Medulla oblongata (tissue), 1 donor: ENCODE results near the gene HHIPL1.
A peak's percentile ranks its signal among the peaks of the same experiment; 100 is the strongest.
"Not testable (repeated sequence)": the region's sequence is repeated elsewhere in the genome, so short reads cannot be mapped to it uniquely, and the experiment has no call there.

ENCODE experiments used
- DNase-seq: peaks from one replicate; pipeline ENCODE4 v3.0.0-alpha.2; 2015; ENCODE audit errors: extremely low spot score

The HHIPL1 gene

DNA sequence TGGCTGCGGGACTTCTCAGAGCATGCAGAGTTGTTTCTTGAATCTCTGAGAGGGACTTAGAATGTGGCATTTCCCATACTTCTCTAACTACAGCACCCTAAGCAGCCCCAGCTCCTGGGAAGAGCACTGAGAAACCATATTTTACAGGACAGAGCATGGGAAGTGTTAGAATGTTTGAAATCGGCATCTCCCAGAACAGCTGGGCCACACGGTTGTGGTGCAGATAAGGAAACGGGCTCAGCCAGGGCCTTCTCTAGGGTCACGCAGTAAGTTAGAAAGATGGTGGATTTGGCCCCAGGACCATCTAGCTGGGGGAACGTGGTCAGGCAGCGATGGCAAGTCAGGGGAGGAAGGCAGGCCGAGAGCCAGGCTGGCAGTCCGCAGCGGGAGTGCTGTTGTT lies 10.5 kb upstream of the HHIPL1 start:
- no peak for DNase-seq

DNA sequence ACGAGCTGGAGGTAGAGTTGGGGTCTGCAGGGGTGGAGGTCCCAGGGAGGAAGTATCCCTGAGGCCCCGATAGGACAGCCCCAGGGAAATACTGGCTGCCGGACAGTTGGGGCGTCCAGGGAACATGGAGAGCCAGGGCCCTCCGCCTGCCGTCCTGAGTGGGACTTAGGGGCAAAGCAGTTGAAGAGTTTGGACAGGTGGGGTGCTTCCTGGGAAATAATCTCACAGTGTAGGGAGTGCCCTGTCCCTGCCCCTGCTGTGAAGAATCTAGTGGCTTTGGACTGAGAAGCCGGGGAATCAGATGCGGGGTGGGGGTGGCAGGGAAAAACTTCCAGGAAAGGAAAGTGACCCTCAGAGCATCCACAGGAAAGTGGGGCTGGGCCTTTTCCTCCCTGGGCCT lies 9.8 kb upstream of the HHIPL1 start:
- DNase-seq = no peak

DNA sequence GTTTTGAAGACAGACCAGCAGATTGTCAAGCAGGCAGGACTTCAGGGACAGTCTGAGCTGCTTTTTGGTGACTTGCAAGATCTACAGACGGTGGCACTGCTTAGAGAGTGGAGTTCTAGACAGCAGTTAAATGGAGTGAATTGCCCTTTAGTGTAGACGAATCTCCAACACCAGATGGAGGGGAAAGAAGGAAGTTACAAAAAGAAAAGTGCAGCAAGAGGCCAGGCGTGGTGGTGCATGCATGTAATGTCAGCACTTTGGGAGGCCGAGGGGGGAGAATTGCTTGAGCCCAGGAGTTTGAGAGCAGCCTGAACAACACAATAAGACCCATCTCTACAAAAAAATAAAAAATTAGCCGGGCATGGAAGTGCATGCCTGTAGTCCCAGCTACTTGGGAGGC lies 8.4 kb upstream of the HHIPL1 start:
- no peak for DNase-seq

DNA sequence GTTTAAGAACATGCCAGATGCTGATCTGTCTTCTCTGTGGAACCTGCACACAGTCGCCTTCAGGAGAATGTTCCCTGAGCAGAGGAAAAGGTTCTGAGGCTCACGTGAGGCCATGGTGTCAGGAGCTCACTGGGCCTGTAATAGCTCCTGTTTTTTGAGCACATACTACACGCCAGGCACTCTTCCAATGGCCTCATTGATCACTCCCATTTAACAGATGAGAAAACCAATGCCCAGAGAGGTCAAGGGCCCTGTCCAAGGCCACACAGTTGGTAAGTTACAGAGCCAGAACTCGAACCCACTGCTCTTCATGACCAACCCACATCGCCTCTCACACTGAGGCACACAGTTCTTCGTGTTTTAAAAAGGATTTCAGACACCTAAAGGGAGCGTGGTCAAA lies 7.3 kb upstream of the HHIPL1 start:
- DNase-seq = no peak

DNA sequence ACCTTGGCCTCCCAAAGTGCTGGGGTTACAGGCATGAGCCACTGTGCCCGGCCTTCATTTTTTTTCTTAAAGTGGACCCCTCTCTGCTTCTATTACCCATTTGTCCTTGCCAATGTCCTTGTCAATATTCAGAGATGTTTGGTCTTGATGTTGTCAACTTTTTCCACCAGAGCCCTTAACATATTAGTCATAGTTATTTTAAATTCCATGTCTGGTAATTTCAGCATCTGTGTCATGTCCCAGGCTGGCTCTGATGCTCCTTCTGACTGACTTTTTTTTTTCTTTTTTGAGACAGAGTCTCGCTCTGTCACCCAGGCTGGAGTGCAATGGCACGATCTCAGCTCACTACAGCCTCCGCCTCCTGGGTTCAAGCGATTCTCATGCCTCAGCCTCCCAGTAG lies 2.2 kb upstream of the HHIPL1 start:
- DNase-seq = not testable (repeated sequence)

DNA sequence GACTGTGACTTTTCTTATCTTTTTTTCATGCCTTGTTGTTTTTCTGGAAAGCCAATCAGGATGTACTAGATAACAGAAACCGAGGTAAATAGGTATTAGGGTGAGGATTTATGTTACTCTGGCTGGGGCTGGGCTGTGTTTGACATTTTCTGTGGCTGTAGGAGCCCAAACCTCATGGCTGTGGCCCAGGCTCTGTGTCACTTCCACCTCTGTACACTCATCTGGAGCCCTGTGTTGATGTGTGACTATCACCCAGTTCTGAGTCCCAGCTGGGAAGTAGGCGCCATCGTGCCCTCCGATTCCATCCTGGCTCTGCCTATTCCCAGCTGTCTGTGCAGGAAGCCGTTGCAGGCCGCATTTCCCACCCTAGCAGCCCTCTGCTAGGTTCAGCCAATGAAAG lies 1.6 kb upstream of the HHIPL1 start:
- no peak for DNase-seq

DNA sequence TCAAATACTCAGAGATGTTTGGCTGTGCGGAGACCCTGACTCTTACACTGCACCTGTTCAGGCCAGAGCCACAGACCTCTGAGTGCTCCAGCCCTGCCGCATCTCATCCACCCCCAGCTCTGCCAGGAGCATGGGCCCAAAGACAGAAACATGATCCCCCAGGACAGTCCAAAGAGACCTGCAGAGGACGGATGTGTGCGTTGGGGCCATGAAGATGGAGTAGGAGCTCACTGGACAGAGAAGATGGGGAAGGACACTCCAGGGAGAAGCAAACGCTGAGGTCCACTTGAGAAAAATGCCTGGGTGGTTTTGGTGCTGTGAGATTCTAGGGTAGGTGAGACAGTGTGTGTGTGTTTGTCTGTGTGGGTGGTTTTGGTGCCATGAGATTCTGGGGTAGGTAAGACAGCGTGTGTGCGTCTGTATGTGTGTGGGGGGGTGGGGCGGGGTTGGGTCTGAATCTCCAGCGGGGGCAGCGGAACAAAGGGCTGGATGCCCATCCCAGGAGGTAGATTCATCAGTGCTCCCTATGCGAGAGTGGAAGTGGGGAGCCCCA lies 818 bp upstream of the HHIPL1 start:
- DNase-seq = no peak

DNA sequence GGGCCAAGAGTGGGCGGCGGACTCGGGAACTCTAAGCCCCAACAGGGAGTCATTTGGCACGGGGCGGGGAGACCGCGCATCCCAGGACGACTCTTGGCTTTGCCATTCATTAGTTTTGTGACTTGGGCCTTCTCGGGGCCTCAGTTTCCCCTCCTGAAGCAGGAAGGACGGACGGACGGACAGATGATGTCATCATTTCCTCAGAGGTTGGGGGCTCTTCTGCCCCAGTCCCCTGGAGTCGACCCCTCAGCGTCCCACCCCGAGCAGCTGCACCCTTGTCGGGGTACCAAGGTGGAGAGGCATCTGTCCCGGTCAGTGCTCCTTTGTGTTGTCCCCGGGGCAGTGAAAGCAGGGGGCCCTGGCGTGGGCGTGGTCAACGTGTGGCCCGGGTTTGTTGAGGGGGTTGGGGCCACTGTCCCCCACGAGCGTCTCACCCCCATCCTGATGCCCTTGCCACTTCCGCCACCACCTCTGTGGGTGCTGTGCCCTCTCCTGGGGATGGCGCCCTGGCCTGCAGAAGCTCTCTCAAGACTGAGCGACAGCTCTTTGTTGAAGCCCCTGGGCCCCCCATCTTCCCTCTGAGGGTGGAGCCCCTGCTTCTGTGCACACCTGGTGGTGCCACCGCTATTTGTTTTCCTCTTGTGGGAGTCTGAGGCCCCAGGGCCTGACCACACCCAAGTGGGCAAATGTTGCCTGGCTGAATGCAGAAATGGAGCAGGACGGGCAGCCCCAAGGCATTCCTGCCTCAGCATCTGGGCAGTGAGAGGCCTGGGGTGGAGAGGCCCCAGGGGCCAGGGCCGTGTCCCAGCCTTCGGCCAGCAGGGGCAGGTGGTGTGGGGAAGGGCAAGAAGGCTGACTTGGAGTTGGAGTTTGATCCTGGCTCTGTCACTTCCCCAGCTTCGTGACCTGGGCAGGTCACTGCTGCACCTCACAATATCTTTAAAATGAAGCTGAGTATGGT lies 896 bp downstream of the HHIPL1 start:
- no peak for DNase-seq

DNA sequence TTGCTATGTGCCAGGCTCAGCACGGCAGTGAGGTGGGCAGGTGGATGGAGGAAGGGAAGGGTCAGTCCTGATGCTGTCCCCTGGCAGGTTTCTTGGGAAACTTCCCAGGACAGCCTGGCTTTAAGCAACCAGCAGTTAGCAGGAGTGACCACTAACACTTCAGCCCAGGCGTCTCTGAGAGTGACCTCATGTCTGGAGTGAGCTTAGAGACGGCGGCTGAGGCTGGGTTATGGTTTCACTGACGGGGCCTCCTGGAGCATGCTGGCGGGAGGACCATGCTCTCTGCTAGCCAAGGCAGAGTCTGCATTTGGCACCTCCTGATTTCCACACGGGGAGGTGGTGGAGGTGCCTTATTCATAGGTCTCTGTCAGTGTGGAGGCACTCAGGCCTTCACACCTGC lies 2.5 kb downstream of the HHIPL1 start:
- DNase-seq = no peak

DNA sequence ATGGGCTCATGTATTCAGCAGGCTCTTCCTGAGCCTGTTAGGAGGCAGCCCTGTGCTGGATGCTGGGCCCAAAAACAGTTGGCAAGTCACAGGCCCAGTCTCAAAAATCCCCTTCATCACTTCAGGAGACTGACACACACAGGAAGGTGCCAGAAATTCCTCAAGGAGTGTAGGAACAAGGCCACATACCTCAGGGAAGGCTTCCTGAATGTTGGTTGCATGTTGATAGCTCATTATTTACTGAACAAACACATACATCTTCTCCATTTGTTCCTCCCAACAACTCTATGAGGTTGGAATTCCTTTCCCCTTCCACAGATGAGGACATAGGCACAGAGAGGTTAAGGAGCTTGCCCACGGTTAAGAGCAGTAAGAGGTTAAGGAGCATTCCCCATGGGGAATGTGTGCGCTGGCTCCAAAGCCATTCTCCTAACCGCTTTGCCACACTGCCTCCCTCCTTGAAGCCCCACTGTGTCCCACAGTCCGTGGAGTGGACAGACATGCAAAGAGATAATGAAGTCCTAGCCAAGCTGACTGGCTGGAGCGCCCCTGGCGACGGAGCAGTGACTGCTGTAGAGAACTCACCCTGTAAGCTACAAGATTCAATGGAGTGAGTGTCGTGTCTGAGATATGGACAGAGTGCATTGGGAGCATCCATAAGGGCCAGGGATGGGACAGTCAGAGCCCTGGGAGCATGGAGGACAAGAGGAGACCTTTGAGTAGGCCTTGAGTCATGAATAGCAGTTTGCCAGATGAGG lies 3.3 kb downstream of the HHIPL1 start:
- no peak for DNase-seq

DNA sequence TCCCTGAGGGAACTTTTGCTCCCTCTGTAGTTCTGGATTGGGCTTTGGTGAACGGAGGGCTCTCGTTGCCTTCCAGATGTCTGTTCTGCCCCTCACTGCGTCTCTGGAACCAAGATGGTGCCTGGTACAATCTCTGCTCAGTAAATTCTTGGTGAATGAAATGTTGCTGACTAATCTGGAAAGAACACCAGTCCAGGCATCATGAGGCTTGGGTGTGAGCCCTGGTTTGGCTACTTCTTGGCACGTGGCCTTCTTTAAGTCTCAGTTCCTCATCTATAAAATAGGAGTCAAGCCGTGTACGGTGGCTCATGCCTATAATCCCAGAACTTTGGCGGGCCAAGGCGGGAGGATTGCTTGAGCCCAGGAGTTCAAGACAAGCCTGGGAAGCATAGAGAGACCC lies 4.3 kb downstream of the HHIPL1 start:
- DNase-seq = no peak

DNA sequence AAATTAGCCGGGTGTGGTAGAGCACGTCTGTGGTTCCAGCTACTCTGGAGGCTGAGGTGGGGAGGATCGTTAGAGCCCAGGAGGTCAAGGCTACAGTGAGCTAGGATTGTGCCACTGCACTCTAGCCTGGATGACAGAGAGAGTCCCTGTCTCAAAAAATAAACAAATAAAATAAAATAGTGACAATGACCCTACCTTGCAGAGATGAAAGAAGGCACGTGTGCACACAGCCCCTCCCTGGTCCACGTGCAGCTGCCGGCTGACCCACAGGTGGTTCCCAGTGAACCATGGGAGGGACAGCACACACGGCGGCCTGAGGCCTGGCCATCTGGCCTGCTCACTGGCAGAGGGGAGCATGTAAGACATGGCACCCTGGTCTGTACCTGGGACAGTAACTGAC lies 4.7 kb downstream of the HHIPL1 start:
- no peak for DNase-seq

DNA sequence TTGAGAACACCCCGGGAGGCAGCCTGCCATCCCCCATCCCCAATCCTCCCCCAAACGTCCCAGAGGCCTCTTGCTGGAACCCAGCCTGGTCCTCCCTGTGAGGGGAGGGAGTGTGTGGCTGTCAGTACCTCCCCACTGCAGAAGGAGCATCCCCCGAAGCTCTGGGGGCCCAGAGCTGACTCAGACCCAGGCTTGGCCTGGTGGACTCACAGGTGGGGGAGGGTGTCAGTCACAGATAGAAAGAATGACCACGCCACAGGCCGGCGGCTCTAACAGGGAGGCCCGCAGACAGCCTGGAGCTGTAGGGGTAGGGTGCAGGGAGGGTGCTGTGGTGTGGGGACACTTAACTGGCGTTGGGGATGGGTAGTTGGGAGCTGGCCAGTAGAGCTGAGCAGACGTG lies 5.3 kb downstream of the HHIPL1 start:
- no peak for DNase-seq

DNA sequence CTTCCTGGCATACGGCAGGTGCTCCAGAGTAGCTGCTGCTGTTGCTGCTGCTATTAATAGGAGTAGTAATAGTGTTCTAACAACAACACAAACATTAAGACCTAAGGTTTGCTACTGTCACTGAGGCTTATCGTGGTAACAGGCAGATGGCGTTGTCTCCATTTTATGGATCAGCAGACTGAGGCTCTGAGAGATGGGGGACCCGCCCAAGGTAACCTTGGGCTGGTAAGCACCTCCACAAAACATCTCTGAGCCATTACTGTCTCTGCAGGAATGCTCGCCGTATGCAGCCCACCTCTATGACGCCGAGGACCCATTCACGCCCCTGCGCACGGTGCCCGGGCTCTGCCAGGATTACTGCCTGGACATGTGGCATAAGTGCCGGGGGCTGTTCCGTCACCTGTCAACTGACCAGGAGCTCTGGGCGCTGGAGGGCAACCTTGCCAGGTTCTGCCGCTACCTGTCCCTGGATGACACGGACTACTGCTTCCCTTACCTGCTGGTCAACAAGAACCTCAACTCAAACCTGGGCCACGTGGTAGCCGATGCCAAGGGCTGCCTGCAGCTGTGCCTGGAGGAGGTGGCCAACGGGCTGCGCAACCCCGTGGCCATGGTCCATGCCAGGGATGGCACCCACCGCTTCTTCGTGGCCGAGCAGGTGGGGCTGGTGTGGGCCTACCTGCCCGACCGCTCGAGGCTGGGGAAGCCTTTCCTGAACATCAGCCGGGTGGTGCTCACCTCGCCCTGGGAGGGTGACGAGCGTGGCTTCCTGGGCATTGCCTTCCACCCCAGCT lies 7.2 kb downstream of the HHIPL1 start:
- DNase-seq = no peak

DNA sequence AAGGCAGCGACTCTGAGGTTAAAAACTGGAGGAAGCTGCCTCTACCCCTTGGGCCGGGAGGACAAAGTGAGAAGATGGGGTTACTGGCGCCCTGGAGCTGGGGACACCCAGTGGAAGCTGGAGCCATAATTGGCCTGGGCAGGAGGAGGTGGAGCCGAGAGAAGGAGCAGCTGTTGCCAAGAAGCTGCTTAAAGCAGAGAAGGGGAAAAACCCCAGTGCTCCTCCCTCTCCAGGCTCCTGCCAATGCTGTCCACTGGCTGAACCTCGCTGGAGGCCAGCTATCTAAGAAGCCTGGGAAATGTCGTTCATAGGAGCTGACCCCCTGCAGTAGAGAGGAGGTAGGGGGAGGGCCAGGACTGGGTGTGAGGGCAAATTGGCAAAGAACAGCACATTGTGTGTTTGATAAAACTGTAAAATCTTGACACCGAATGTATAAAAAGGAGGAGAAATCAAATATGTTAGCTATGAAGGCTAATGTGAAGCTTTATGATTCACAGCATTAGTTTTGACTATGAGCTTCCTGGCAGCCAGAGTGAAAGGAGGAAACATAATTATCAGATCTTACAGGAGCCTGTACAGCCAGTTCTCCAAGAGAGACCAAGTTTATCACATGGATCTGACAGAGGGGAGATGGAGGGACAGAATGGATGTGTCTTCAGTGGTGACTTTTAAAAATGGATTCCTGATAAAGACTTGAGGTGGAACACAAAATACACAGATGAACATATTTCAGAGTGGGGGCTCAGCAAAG lies 9.5 kb downstream of the HHIPL1 start:
- DNase-seq = peak; percentile 68

DNA sequence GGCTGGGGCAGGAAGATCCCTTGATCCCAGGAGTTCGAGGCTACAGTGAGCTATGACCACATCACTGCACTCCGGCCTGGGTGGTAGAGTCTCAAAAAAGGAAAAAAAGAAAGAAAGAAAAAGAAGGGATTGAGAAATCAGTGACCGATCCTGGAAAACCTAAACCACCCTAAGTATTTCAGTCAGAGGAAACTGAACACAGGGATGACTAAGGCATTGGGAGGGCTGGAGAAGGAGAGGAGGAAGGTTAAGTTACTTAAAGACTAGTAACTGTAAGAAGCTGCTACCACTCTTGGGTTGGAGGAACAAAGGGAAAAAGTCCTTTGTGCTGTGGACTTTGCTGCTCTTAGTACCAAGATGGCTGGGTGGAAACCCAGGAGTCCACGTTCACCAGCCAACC lies 10.6 kb downstream of the HHIPL1 start:
- no peak for DNase-seq

DNA sequence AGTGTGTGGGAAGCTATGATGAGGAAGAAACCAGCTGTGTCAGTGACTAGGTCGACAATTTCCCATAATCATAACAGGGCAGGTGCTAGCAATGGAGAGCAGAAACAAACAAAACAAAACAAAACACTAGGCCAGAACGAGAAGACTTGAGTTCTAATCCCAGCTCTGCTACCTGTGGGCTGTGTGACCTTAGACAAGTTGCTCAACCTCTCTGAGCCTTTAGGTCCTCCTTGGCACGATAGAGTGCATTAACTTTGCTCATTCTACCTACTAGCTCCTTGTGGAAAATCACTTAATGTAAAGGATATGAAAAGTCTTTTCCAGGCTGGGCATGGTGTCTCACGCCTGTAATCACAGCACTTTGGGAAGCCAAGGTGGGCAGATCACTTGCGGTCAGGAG lies 11.2 kb downstream of the HHIPL1 start:
- no peak for DNase-seq

DNA sequence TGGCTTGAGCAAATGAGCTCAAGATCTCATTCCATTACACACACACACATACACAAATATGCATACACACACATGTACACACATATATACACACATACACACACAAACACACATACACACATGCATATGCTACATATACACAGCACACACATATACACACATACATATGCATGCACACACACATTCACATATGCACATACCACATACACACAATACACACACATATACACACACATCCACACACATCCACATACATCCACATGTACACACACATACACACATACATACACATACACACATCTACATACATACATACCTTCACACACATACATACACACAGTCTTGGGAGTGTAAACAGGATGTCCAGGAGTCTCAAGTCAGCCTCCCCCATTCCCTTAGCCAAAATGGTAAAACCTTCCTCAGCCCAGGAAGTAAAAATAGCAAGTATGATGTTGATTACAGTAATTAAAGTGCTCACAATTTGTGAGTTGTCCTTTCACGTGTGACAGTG lies 12.8 kb downstream of the HHIPL1 start:
- no peak for DNase-seq

DNA sequence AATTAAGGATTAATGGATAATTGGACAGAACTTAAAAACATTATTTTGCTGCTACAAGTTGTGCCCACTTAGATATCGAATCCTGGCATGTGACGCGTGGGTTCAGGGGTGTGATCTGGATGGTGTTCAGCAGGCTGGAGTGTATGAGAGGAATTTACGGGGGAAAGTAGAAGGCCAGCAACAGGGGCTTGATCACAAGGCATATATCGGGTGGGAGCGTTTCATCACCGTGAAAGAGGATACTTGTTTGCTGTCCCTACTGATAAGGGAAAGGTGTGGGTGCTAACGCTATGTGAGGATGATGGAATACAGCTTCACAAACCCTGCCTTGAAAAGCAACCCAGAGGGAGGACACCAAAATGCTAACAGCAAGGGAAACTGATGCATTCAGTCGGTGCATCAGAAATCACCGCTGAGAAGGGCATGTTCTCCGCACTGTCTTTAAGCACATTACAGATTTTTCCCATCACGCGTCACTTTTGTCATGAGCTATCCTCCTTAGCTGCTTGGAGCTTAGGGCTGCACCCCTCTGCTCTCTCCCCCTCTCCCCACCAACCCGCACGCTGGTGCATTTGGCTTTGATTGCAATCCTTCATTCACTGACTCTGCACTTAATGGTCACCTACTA lies 13.4 kb downstream of the HHIPL1 start:
- DNase-seq = no peak

DNA sequence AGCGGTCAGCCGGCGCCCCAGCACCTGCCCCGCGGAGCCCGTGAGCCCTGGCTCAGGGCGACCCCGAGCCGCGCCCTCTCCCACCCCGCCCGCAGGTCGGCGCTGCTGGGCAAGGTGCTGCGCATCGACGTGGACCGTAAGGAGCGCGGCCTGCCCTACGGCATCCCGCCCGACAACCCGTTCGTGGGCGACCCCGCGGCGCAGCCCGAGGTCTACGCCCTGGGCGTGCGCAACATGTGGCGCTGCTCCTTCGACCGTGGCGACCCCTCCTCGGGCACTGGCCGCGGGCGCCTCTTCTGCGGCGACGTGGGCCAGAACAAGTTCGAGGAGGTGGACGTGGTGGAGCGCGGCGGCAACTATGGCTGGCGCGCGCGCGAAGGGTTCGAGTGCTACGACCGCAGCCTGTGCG lies 14.4 kb downstream of the HHIPL1 start:
- DNase-seq = no peak
